ENCODE measurements around the gene ADGRG6.

- TF ChIP-seq EZH2 (IDR thresholded peaks at IDR 0.05; ENCODE audit: insufficient read depth, poor library complexity, severe bottlenecking) (no peak), EZH2phosphoT487 (IDR thresholded peaks at IDR 0.05; ENCODE audit: insufficient read depth, low read depth) (no peak)
Observed at GRCh38 chr6:142482249-142482648, 180.4 kb downstream of the ADGRG6 start.
